ENCODE measurements around the gene RAB39B. TPM values are rescaled to one million over a fixed set of nuclear protein-coding genes. Genes with fewer than 3 reads are reported as not detected.
A peak's percentile ranks its signal among the peaks of the same experiment; 100 is the strongest.
"Not testable (repeated sequence)": the region's sequence is repeated elsewhere in the genome, so short reads cannot be mapped to it uniquely, and the experiment has no call there.

RAB39B gene, protein sequence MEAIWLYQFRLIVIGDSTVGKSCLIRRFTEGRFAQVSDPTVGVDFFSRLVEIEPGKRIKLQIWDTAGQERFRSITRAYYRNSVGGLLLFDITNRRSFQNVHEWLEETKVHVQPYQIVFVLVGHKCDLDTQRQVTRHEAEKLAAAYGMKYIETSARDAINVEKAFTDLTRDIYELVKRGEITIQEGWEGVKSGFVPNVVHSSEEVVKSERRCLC
- total RNA-seq (2014; rRNA removed; shearing (Covaris generic)): 0.50 and 0.85 TPM in 2 replicates
- 1.7 and 2.9 TPM in 2 replicates for polyA plus RNA-seq (2015; cell fraction: cytosol; rRNA removed)
- polyA plus RNA-seq (2015; cell fraction: nucleus; rRNA removed): 0.85 and 1.0 TPM in 2 replicates

GRCh38 chrX:155263854-155264628 lies at the start of gene RAB39B:
Gene RAB39B (minus strand): TSS chrX:155264491. CDS start chrX:155264288, 203 bp downstream.
- peak; percentile 61 for DNase-seq (ENCODE audit: low read depth)

GRCh38 chrX:155313766-155314165 lies 49.5 kb upstream of the RAB39B start:
- DNase-seq (ENCODE audit: low read depth): peak; percentile 56

GRCh38 chrX:155293771-155294170 lies 29.5 kb upstream of the RAB39B start:
- no peak for DNase-seq (ENCODE audit: low read depth)

- no peak for DNase-seq (ENCODE audit: low read depth)
Measured at GRCh38 chrX:155279873-155280272, 15.6 kb upstream of the RAB39B start.

GRCh38 chrX:155270969-155271368 lies 6.7 kb upstream of the RAB39B start:
- DNase-seq (ENCODE audit: low read depth): no peak

DNA sequence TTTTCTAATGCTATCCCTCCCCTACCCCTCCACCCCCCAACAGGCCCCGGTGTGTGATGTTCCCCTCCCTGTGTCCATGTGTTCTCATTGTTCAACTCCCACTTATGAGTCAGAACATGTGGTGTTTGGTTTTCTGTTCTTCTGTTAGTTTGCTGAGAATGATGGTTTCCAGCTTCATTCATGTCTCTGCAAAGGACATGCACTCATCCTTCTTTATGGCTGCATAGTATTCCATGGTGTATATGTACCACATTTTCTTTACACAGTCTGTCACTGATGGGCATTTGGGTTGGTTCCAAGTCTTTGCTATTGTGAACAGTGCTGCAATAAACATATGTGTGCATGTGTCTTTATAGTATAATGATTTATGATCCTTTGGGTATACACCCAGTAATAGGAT lies 3.7 kb upstream of the RAB39B start:
- DNase-seq (ENCODE audit: low read depth): not testable (repeated sequence)

DNA sequence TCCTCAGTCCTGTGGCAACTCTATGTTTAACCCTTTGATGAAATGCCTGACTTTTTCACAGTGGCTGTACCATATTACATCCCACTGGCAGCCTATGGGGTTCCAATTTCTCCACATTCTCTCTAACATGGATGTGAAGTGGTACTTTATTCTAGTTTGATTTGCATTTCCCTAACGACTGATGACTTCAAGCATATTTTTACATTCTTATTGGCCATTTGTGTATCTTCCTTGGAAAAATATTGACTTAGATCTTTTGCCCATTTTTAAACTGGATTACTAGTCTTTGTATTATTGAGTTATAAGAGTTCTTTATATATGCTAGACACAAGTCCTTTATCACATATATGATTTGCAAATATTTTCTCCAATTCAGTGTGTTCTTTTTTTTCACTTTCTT lies 2.1 kb upstream of the RAB39B start:
- DNase-seq (ENCODE audit: low read depth): no peak

DNA sequence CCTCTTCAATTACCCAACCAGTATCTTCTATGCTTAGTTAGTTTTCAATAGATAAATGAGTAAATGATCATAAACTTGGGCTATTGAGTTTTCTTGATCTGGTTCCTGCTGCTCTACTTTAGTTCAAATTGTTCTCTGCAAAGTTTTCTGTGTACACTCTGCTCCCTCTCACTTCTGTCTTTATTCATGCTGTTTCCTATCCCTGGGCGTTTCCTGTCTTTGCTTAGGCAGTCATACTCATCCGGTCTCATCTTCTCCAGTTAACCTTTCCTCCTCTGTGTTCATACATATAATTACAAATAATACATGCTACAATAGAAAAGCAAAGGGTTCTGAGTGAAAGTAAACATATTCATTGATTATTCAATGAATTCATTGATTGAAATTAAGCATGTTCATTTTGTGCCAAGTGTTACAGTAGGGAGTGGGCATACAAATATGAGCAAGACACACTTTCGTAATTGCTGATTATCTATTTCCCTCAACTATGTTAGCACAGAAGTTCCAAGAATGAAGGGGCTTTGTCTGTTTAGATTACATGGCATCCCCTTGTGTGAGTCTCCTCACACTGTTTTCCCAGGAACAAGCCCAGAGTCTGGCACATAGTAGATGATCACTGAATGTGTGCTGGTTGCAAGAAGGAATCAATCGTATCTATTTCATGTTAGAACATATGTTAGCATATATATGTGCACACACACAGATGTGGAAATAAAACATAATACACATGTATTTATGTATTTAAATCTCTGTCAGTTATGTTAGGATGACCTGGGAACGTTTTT lies 1.1 kb downstream of the RAB39B start:
- DNase-seq (ENCODE audit: low read depth): no peak

- no peak for DNase-seq (ENCODE audit: low read depth)
Measured at GRCh38 chrX:155259752-155260151, 4.5 kb downstream of the RAB39B start.

DNA sequence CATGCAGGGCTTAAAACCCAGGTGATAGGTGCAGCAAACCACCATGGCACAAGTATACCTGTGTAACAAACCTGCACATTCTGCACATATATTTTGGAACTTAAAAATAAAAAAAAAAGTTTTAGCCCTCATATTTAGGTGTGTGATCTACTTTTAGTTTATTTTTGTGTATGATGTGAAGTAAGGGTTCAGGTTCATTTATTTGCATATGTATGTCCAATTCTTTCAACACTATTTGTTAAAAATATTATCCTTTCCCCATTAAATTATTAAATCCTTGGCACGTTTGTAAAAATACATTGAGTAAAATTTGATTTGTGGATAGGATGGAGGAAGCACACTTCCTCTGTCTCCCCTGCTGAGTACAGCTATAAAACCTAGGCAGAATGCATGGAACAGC lies 12.9 kb downstream of the RAB39B start:
- DNase-seq (ENCODE audit: low read depth): no peak

- DNase-seq (ENCODE audit: low read depth): no peak
Measured at GRCh38 chrX:155247497-155247896, 16.8 kb downstream of the RAB39B start.

GRCh38 chrX:155246748-155247147 lies 17.5 kb downstream of the RAB39B start:
- DNase-seq (ENCODE audit: low read depth): peak; percentile 0

DNA sequence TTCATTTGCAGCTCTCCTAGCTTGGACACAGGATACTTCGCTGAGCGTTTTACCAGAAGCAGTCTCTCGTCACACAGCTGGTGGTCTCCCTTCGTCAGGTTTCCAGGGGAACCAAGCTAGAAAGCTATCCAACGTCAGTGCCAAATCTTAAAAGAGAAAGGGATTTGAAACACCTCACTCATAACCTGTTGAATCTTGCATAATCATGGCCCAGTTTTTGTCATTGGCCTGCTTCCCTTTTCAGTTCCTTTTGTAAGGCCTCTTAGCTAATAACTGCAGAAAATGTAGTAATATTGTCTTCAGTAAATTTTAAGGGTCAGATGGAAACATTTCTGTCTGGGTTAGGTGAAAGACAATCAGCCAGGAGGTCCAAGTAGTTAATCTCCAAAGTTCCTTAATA lies 22.0 kb downstream of the RAB39B start:
- no peak for DNase-seq (ENCODE audit: low read depth)

GRCh38 chrX:155237719-155238118 lies 26.6 kb downstream of the RAB39B start:
- DNase-seq (ENCODE audit: low read depth): no peak

DNA sequence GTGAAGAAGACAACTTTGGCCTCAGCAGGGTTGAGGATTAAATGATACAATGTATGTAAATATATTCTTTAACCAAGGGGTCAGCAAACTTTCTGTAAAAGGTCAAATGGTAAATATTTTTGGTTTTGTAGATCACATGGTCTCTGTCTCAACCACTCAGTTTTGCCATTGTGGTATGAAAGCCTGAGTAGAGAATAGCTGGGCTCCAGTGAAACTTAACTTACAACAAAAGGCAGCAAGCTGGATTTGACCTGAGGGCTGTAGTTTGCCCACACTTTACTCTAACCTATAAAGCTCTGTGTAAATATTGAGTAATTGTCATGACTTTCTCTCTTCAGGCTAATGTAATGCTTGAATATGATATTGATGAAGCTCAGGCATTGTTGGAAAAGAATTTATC lies 28.4 kb downstream of the RAB39B start:
- DNase-seq (ENCODE audit: low read depth): no peak

DNA sequence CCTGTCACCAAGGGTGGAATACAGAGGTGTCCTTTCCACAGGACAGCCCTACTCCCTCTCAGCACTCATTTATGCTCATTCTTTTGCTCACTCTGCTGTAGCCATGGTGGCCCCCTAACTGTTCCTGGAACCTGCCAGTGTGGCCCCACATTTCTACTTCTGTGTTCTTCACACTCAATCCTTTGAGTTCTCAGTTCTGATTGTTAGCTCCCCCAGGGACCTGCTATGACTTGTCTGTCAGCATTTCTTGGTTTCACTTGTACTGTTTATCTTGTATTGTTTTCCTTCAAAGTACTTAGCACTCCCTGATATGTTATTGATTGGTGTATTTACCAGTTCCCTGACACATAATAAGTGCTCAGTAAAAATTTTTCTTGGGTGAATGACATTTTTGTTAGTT lies 33.1 kb downstream of the RAB39B start:
- no peak for DNase-seq (ENCODE audit: low read depth)

DNA sequence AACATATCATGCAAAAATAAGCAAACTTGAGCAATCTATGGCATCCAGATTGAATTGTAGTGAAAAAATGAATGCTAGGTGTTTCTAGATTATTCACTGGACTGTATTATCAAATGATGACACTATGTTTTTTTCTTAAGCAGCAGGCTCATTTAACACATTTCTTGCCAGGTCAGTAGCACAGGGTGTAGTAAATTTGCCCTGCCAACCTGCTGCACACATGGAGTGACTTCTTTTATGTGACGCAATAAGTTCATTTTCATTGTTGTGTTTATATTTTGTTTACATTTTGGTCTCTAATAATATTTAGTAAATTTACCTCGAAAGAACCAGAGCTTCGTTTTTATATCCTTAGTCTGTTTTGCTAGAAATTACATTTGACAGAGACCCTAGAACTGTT lies 38.5 kb downstream of the RAB39B start:
- no peak for DNase-seq (ENCODE audit: low read depth)

GRCh38 chrX:155223746-155224145 lies 40.5 kb downstream of the RAB39B start:
- DNase-seq (ENCODE audit: low read depth): not testable (repeated sequence)

- no peak for DNase-seq (ENCODE audit: low read depth)
Measured at GRCh38 chrX:155221351-155221750, 42.9 kb downstream of the RAB39B start.

- DNase-seq (ENCODE audit: low read depth): no peak
Measured at GRCh38 chrX:155218777-155219176, 45.5 kb downstream of the RAB39B start.

GRCh38 chrX:155216940-155217440 lies 47.3 kb downstream of the RAB39B start:
- DNase-seq (ENCODE audit: low read depth): no peak
